Medulla oblongata (tissue), 1 donor: ENCODE results near the gene FRMD4A.
"Not testable (repeated sequence)": the region's sequence is repeated elsewhere in the genome, so short reads cannot be mapped to it uniquely, and the experiment has no call there.

Source experiments
- DNase-seq: peaks from one replicate; pipeline ENCODE4 v3.0.0-alpha.2; 2015; ENCODE audit errors: extremely low spot score

Gene FRMD4A

GRCh38 chr10:13984647-13985155 lies 346.0 kb downstream of the FRMD4A start:
- no peak for DNase-seq

DNA sequence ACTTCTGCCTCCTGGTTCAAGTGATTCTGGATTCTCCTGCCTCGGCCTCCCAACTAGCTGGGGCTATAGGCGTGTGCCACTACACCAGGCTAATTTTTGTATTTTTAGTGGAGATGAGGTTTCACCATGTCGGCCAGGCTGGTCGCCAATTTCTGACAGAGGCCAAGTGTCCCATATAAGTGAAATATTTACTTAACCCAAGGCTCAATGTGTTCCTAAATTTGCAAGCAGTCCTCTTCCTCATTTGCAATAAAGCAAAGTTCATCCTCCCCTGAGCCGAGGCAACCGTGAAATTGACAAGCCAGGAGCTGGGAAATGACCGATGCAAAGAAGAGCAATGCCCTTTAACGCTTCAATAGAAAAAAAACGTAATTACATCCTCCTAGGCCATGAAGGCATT lies 347.7 kb downstream of the FRMD4A start:
- no peak for DNase-seq

DNA sequence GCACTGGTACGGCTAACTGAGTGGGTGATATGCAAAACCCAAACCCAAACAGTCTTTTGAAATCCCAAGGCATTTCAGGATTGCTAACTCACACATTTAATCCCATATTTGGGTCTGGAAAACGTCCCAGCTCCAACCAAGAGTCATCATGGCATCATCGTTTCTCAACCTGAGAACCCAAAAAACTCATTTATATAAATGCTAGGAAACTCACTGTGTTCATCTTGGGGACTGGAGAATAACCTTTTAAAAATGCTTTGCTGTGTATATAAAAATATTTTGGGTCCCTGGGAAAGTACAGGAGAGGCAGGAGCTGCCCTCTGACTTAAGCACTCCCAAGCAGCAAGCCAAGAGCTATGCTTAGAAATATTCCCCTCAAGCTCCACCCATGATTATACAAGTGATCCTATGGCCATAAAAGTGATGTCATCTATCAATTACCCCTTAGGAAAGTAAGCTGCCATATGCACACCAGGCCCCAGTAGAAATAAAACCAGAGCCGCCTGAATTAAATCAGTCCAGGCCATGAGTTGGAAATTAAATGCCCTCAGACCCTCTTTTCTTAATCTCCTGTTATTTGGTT lies 352.1 kb downstream of the FRMD4A start:
- no peak for DNase-seq

DNA sequence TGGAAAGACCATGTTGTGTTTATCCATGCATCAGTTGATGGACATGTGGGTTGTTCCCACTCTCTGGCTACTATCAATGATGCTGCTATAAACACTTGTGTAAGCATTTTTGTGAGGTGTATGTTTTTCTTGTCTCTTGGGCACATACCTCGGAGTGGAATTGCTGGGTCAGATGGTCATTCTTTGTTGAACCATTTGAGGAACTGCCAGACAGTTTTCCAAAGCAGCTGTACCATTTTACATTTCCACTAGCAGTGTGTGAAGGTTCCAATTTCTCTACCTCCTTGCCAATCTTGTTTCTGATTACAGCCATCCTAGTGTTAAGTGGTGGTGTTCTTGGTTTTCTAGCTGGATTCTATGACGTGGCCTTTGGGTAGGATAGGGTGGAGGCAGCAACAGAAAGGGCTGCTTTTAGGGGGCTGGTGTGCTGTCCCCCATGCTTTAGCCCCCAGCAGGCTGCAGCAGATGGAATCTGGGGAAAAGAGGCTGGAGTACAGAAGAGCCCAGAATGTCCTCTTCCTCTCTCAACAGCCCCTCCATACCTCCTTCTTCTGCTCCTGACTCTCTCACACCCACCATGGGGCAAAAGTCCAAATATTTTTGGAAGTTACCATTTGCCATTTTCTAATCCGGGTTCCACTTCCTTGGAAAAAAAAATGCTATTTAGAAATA lies 352.7 kb downstream of the FRMD4A start:
- no peak for DNase-seq

DNA sequence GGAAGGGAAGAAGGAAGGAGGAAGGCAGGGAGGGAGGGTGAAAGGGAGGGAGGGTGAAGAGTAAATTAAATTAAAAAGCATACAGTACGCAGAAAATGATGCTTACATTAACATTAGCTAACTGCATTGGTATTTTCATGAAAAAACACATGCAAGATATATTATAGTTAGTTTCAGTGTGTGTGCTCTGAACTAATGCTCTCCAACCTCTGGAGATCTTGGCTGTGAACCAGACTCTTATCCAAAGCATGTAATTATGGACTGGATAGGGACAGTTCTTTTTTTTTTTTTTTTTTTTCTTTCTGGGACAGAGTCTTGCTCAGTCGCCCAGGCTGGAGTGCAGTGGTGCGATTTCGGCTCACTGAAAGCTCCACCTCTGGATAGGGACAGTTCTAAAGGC lies 357.0 kb downstream of the FRMD4A start:
- DNase-seq = no peak

- DNase-seq = no peak
These were observed 358.1 kb downstream of the FRMD4A start for GRCh38 chr10:13972609-13973008.

DNA sequence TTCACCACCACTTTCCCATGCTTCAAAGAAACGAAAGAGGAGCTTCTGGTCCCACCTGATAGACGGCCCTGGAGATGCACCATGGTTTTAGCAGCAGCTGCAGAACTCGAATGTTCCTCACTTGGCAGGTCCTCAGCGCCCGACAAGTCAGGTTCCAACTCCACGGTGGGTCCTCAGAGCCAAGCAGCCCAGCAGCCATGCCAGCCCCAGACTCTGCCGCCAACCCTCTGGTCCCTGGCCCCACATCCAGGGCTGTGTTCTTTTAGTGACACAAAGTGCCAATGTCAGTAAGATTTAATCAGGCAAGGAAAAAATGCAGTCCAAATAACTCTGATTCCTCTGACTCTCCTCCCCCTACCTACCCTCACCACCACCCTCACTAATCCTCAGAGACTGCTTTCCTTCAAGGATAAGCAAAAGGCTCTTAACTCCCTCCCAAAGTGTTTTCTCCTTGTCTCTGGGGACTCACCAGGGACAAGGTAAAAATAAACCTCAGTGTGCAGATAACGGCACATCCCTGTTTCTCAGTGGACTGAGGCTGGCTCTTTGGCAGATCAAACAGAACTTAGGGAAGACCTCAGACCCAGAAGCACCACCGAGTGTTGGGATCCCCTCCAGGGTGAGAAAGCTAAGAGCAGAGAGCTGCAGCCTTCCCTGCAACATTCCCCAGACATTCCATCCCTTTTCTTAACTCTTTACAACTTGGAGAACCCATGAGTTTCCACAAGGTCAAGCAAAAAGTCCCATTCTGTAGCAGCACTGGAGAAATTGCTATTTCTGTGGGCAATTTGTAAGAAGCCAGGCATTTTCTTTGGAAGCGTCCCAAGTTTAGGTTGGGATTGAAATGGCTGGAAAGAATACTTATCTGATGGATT lies 358.9 kb downstream of the FRMD4A start:
- DNase-seq = no peak

- no peak for DNase-seq
These were observed 359.8 kb downstream of the FRMD4A start for GRCh38 chr10:13970957-13971353.

- no peak for DNase-seq
These were observed 360.3 kb downstream of the FRMD4A start for GRCh38 chr10:13970236-13970956.

DNA sequence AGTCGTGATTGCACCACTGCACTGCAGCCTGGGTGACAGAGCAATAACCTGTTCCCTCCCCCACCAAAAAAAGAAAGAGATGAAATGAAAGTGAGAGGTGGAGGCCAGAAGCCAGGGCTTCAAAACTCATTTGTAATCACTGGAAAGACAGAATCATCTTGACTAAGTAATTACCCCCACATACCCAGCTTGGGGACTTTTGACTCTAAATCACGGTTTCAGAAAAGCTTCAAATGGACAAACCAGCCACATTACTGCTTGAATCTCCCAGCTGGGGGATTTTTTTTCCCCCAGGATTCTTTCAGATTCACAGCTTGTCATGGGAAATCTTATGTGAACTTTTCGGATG lies 361.0 kb downstream of the FRMD4A start:
- DNase-seq = no peak

DNA sequence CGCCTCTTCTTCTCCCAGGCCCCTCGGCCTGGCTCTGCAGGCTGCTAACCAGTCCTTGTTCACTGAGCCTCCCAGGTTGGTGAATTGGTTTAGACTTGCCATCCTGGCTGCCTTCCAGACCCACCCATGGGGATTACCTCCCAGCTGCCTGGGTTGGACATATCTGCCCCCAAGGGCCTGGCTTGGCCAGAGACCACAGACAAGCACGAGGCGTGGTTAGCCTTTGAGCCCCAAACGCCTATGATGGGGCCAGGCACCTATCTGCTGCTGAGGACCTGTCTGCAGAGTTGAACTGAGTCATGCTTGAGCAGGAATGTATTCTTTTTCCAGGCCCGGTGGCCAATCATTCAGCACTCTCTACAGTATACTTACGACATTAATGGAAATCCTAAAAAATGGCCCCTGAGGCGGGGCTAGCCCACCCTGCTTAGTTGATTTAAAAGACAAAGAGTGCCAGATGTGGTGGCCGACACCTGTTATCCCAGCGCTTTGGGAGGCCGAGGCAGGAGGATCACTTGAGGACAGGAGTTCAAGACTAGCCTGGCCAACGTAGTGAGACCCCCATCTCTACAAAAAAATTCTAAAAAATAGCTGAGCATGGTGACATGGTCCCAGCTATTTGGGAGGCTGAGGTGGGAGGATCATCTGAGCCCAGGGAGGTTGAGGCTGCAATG lies 361.5 kb downstream of the FRMD4A start:
- DNase-seq = no peak

DNA sequence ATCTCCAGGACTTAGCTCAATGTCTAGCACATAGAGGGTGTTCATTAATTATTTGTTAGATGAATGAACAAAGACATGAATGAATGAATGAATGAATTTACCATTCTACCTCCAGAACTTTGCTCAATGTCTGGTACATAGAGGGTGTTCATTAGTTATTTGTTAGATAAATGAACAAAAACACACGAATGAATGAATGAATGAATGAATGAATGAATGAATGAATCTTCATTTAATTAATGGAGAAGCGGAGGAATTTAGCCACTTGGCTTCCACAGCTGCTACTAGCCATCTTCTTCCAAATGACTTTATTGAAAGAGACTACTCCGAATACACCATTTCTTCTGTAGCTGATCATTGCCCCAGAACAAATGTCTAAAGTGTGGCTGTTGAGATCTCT lies 368.9 kb downstream of the FRMD4A start:
- no peak for DNase-seq

DNA sequence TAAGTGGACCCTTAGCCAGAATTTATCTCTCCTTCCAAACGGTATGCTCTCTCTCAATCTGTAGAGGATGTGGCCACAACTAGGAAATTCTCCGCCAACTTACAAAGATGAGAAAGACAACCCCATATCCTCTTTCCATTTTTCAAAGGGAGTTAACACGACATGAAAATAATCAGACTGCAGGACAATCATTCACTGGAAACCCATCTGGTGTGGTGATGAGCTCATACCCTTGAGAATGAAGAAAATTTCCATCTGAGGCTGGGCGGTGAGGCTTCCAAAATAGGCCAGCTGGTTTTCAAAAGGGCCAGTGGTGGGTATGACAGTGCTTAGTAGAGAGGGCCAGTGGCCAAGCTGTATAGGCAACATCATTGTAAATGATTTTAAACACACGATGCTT lies 369.6 kb downstream of the FRMD4A start:
- no peak for DNase-seq

GRCh38 chr10:13960603-13961002 lies 370.1 kb downstream of the FRMD4A start:
- DNase-seq = no peak

DNA sequence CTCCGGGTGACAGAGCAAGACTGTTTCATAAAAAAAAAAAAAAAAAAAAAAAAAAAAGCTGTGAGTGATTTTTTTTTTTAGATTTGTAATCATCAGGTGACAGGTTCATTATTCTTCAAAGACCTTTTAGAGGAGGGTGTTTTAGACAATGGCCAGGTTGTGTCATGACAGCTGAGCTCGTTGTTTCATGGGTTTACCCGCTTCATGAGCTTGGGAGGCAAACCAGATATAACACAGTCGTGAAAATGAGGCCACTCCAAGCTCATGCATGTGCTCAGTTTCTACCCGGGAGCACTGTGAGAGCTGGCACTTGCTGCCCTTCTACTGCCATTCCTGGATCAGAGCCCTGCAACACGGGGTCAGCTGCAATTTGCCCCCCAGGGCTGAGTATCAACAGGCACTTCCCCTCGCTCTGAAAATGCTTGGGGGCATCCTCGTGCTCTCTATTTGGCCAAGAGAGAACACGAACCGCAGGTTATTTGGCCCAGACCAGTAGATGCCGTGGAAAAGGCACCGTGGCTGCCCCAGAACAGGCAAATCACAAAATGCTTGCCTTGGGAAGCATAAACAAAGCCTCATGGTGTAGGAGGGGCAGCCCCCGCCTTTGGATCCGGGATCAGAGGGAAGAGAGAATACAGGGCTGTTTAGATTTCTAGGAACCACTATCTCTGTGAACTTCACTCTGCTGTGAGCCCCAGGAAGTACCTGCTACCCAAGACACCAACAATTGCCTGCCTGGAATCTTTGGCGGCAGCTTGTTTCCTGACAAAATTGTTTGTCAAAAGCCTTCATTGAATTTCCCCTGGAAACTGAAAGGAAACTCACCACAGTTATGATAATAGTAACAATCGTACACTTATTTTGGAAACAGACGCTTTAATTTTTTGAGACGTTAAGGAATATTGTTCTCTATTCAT lies 371.0 kb downstream of the FRMD4A start:
- DNase-seq = no peak

- DNase-seq = no peak
These were observed 372.9 kb downstream of the FRMD4A start for GRCh38 chr10:13957856-13958255.

GRCh38 chr10:13956826-13957225 lies 373.9 kb downstream of the FRMD4A start:
- DNase-seq = peak; percentile 52

- no peak for DNase-seq
These were observed 375.2 kb downstream of the FRMD4A start for GRCh38 chr10:13955409-13956068.

DNA sequence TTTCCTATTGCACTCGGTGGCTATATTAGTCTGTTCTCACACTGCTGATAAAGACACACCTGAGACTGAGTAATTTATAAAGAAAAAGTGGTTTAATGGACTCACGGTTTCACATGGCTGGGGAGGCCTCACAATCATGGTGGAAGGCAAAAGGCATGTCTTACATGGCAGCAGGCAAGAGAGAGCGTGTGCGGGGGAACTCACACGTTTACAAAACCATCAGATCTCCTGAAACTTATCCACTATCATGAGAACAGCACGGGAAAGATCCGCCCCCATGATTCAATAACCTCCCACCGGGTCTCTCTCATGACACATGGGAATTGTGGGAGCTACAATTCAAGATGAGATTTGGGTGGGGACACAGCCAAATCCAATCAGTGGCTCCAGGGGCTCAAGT lies 376.5 kb downstream of the FRMD4A start:
- DNase-seq = not testable (repeated sequence)

DNA sequence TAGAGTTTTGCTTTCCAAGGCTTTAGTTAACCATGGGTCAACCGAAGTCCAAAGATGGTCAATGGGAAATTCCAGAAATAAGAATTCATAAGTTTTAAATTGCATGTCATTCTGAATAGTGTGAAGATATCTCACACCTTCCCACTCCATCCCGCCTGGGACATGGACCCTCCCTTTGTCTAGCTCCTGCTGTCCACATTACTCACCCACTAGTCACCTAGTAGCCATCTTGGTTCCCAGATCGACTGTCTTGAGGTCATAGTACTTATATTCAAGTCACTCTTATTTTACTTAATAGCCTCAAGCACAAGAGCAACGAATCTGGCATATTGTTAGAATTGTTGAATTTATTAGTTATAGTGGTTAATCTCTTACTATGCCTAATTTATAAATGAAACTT lies 377.4 kb downstream of the FRMD4A start:
- no peak for DNase-seq
